Astrocyte (in vitro differentiated cells and primary cell): Measurements from ENCODE around the gene CLEC16A. TPM values are rescaled to one million over a fixed set of nuclear protein-coding genes. Genes with fewer than 3 reads are reported as not detected.
A peak's percentile ranks its signal among the peaks of the same experiment; 100 is the strongest.

Source experiments
- DNase-seq: peaks from one replicate; pipeline ENCODE4 v3.0.0-alpha.2; 2010; ENCODE audit warnings: low read depth
- FAIRE-seq: peaks from 2 replicates; lab custom pipeline; 2011; peaks lifted over from hg19 to GRCh38; lab: Jason Lieb, UNC
- H2AFZ ChIP-seq: 2 replicates; pipeline ENCODE4 v1.6.0; 2012; ENCODE audit warnings: low read depth, low read length, inconsistent platforms
- H3K27ac ChIP-seq: 2 replicates; pipeline ENCODE4 v1.5.1; 2011; ENCODE audit warnings: low read depth, low read length, inconsistent platforms
- H3K27me3 ChIP-seq: 2 replicates; pipeline ENCODE4 v1.6.0; 2011; ENCODE audit warnings: low read length, inconsistent platforms; ENCODE audit not compliant: insufficient read depth
- H3K36me3 ChIP-seq: 2 replicates; pipeline ENCODE4 v1.5.1; 2011; ENCODE audit warnings: low read length, inconsistent platforms; ENCODE audit not compliant: insufficient read depth
- H3K4me1 ChIP-seq: 2 replicates; pipeline ENCODE4 v1.5.1; 2011; ENCODE audit warnings: low read length, inconsistent platforms; ENCODE audit not compliant: insufficient read depth
- H3K4me2 ChIP-seq: 2 replicates; pipeline ENCODE4 v1.6.0; 2012; ENCODE audit warnings: low read length, inconsistent platforms
- H3K4me3 ChIP-seq: 2 replicates; pipeline ENCODE4 v1.5.1; 2011; ENCODE audit warnings: low read depth, mild to moderate bottlenecking, low read length, inconsistent platforms; ENCODE audit not compliant: insufficient read depth
- H3K79me2 ChIP-seq: 2 replicates; pipeline ENCODE4 v1.6.0; 2012; ENCODE audit warnings: mild to moderate bottlenecking, low read length, inconsistent platforms; ENCODE audit not compliant: insufficient read depth
- H3K9ac ChIP-seq: 2 replicates; pipeline ENCODE4 v1.6.0; 2012; ENCODE audit warnings: mild to moderate bottlenecking, low read length, inconsistent platforms
- H3K9me3 ChIP-seq: 2 replicates; pipeline ENCODE4 v1.5.1; 2012; ENCODE audit warnings: low read depth, mild to moderate bottlenecking, low read length, inconsistent platforms; ENCODE audit not compliant: insufficient read depth
- H4K20me1 ChIP-seq: 2 replicates; pipeline ENCODE4 v1.6.0; 2012; ENCODE audit warnings: low read length, inconsistent platforms; ENCODE audit not compliant: insufficient read depth
- H3K27ac Mint-ChIP-seq: one replicate; pipeline ENCODE4 v1.8.0; 2021; ENCODE audit warnings: mild to moderate bottlenecking, mixed read lengths; ENCODE audit not compliant: unreplicated experiment
- H3K27me3 Mint-ChIP-seq: one replicate; pipeline ENCODE4 v1.8.0; 2021; ENCODE audit warnings: low read depth, mixed read lengths; ENCODE audit not compliant: unreplicated experiment
- H3K36me3 Mint-ChIP-seq: one replicate; pipeline ENCODE4 v1.8.0; 2021; ENCODE audit warnings: low read depth, mixed read lengths; ENCODE audit not compliant: unreplicated experiment
- H3K4me1 Mint-ChIP-seq: one replicate; pipeline ENCODE4 v1.8.0; 2021; ENCODE audit warnings: low read depth, mixed read lengths; ENCODE audit not compliant: unreplicated experiment
- H3K4me3 Mint-ChIP-seq: one replicate; pipeline ENCODE4 v1.8.0; 2021; ENCODE audit warnings: mild to moderate bottlenecking, moderate library complexity, mixed read lengths; ENCODE audit not compliant: unreplicated experiment
- H3K9me3 Mint-ChIP-seq: one replicate; pipeline ENCODE4 v1.8.0; 2021; ENCODE audit warnings: mild to moderate bottlenecking, mixed read lengths; ENCODE audit not compliant: unreplicated experiment
- EZH2 ChIP-seq: IDR thresholded peaks from 2 replicates; pipeline ENCODE4 v1.6.1; 2012; ENCODE audit warnings: mild to moderate bottlenecking, low read length, inconsistent platforms; ENCODE audit not compliant: insufficient read depth
- total RNA-seq: library from RNA; stranded (reverse); gene quantifications from 2 replicates; pipeline ENCODE4 v1.2.1, GENCODE V29; 2021
- TF ChIP-seq, protein P1 (sequence below): IDR thresholded peaks from 2 replicates; pipeline ENCODE4 v1.5.1; 2011; ENCODE audit warnings: low read depth, mild to moderate bottlenecking, inconsistent platforms, low read length, moderate library complexity; ENCODE audit not compliant: insufficient read depth

CLEC16A gene
- total RNA-seq, 1 donor from 2014 or later, result 31.7 TPM

GRCh38 chr16:10945065-10945787 is 862 bp downstream of the CLEC16A start:
- TF ChIP-seq, protein P1, sequence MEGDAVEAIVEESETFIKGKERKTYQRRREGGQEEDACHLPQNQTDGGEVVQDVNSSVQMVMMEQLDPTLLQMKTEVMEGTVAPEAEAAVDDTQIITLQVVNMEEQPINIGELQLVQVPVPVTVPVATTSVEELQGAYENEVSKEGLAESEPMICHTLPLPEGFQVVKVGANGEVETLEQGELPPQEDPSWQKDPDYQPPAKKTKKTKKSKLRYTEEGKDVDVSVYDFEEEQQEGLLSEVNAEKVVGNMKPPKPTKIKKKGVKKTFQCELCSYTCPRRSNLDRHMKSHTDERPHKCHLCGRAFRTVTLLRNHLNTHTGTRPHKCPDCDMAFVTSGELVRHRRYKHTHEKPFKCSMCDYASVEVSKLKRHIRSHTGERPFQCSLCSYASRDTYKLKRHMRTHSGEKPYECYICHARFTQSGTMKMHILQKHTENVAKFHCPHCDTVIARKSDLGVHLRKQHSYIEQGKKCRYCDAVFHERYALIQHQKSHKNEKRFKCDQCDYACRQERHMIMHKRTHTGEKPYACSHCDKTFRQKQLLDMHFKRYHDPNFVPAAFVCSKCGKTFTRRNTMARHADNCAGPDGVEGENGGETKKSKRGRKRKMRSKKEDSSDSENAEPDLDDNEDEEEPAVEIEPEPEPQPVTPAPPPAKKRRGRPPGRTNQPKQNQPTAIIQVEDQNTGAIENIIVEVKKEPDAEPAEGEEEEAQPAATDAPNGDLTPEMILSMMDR, result no peak
- no peak for TF ChIP-seq EZH2
- DNase-seq (no peak), FAIRE-seq (no peak)
- Histone ChIP-seq H3K4me1 (peaks cover 43% of the 10 kb centered on the region), H3K27me3 (no peaks in the 10 kb centered on the region), H3K4me3 (peak overlapping the region; percentile 86), H3K4me2 (peak overlapping the region; percentile 98), H3K36me3 (no peaks in the 10 kb centered on the region), H3K9me3 (no peaks in the 10 kb centered on the region), H4K20me1 (peaks cover 61% of the 10 kb centered on the region), H3K79me2 (peaks cover 77% of the 10 kb centered on the region), H3K9ac (peak overlapping the region; percentile 87), H3K27ac (peak overlapping the region; percentile 54), H2AFZ (no peak overlapping the region)
- Mint-ChIP-seq H3K4me1 (peaks cover 51% of the 10 kb centered on the region), H3K27ac (peak overlapping the region; percentile 83), H3K36me3 (no peaks in the 10 kb centered on the region), H3K27me3 (no peaks in the 10 kb centered on the region), H3K4me3 (peak overlapping the region; percentile 95), H3K9me3 (no peaks in the 10 kb centered on the region)

GRCh38 chr16:10946308-10946707 is 1.9 kb downstream of the CLEC16A start:
- peaks cover 76% of the 10 kb centered on the region for H3K79me2 ChIP-seq
- Mint-ChIP-seq H3K4me3 (peak overlapping the region; percentile 95), H3K27me3 (no peaks in the 10 kb centered on the region), H3K27ac (peak overlapping the region; percentile 63), H3K4me1 (peaks cover 55% of the 10 kb centered on the region), H3K9me3 (no peaks in the 10 kb centered on the region), H3K36me3 (no peaks in the 10 kb centered on the region)
- peak overlapping the region; percentile 98 for H3K4me2 ChIP-seq
- peaks cover 38% of the 10 kb centered on the region for H3K4me1 ChIP-seq
- no peaks in the 10 kb centered on the region for H3K27me3 ChIP-seq
- DNase-seq (peak; percentile 58), FAIRE-seq (no peak)
- H2AFZ ChIP-seq, result no peak overlapping the region
- TF ChIP-seq, protein P1, result no peak
- TF ChIP-seq EZH2, result no peak
- no peaks in the 10 kb centered on the region for H3K36me3 ChIP-seq
- H3K9me3 ChIP-seq, result no peaks in the 10 kb centered on the region
- H4K20me1 ChIP-seq, result peaks cover 61% of the 10 kb centered on the region
- peak overlapping the region; percentile 37 for H3K4me3 ChIP-seq
- no peak overlapping the region for H3K27ac ChIP-seq
- H3K9ac ChIP-seq, result peak overlapping the region; percentile 34
